GM19438 (cell line): Measurements from ENCODE around the gene POLD2.
"Not testable (repeated sequence)": the region's sequence is repeated elsewhere in the genome, so short reads cannot be mapped to it uniquely, and the experiment has no call there.

Experiments used
- ATAC-seq: cut with Tn5 transposase; IDR thresholded peaks from one replicate; pipeline ENCODE4 v1.9.1; 2021; ENCODE audit warnings: low read depth; ENCODE audit not compliant: unreplicated experiment

Gene POLD2

GRCh38 chr7:44123190-44124003 is at the start of gene POLD2:
Gene POLD2 (minus strand): TSS chr7:44123548. CDS start chr7:44122053, 1,495 bp downstream.
- peak; percentile 97 for ATAC-seq

- ATAC-seq, result no peak
Measured at GRCh38 chr7:44172803-44173424, 49.6 kb upstream of the POLD2 start.

GRCh38 chr7:44172352-44172751 is 49.0 kb upstream of the POLD2 start:
- no peak for ATAC-seq

GRCh38 chr7:44171901-44172300 is 48.6 kb upstream of the POLD2 start:
- ATAC-seq, result not testable (repeated sequence)

- ATAC-seq, result no peak
Measured at GRCh38 chr7:44167920-44168319, 44.6 kb upstream of the POLD2 start.

- ATAC-seq, result no peak
Measured at GRCh38 chr7:44163591-44163990, 40.2 kb upstream of the POLD2 start.

- no peak for ATAC-seq
Measured at GRCh38 chr7:44162785-44163395, 39.5 kb upstream of the POLD2 start.

- ATAC-seq, result no peak
Measured at GRCh38 chr7:44162179-44162578, 38.8 kb upstream of the POLD2 start.

GRCh38 chr7:44161371-44161770 is 38.0 kb upstream of the POLD2 start:
- ATAC-seq, result no peak

GRCh38 chr7:44159824-44160630 is 36.7 kb upstream of the POLD2 start:
- no peak for ATAC-seq

GRCh38 chr7:44158873-44159631 is 35.7 kb upstream of the POLD2 start:
- ATAC-seq, result no peak

GRCh38 chr7:44158096-44158872 is 34.9 kb upstream of the POLD2 start:
- ATAC-seq, result no peak

GRCh38 chr7:44157116-44158080 is 34.0 kb upstream of the POLD2 start:
- ATAC-seq, result no peak

- ATAC-seq, result no peak
Measured at GRCh38 chr7:44156453-44157010, 33.2 kb upstream of the POLD2 start.

GRCh38 chr7:44155191-44156185 is 32.1 kb upstream of the POLD2 start:
- ATAC-seq, result no peak

GRCh38 chr7:44154703-44155102 is 31.4 kb upstream of the POLD2 start:
- no peak for ATAC-seq

GRCh38 chr7:44153948-44154335 is 30.6 kb upstream of the POLD2 start:
- no peak for ATAC-seq
